BLaER1 (cell line): ENCODE results near the gene QARS1.

Experiments used
- H3K27ac ChIP-seq: shearing (Covaris generic); formaldehyde crosslinking; 2 replicates; pipeline ENCODE4 v1.8.1; 2022
- H3K27me3 ChIP-seq: shearing (Covaris generic); formaldehyde crosslinking; 2 replicates; pipeline ENCODE4 v1.8.1; 2022
- H3K36me3 ChIP-seq: shearing (Covaris generic); formaldehyde crosslinking; 2 replicates; pipeline ENCODE4 v1.8.1; 2022
- H3K4me1 ChIP-seq: shearing (Covaris generic); formaldehyde crosslinking; 2 replicates; pipeline ENCODE4 v1.8.1; 2022
- H3K4me2 ChIP-seq: shearing (Covaris generic); formaldehyde crosslinking; 2 replicates; pipeline ENCODE4 v1.8.1; 2022
- H3K4me3 ChIP-seq: shearing (Covaris generic); formaldehyde crosslinking; 2 replicates; pipeline ENCODE4 v1.8.1; 2022
- H3K9ac ChIP-seq: shearing (Covaris generic); formaldehyde crosslinking; 2 replicates; pipeline ENCODE4 v1.8.1; 2022
- H3K9me3 ChIP-seq: shearing (Covaris generic); formaldehyde crosslinking; 2 replicates; pipeline ENCODE4 v1.8.1; 2022
- H4K20me1 ChIP-seq: shearing (Covaris generic); formaldehyde crosslinking; 2 replicates; pipeline ENCODE4 v1.8.1; 2022
- Cebpa-rat ChIP-seq: shearing (Covaris generic); IDR thresholded peaks from 2 replicates; pipeline ENCODE4 v1.8.1; 2022

QARS1 gene

GRCh38 chr3:49104427-49105291, at the start of gene QARS1:
TSS of gene QARS1 (minus strand) at chr3:49104757. CDS start at chr3:49104733, 24 bp downstream.
- Histone ChIP-seq H3K27ac (peak within 1 kb of the TSS; percentile 92), H3K9me3 (no peaks in the 10 kb centered on the region), H3K4me2 (peak within 1 kb of the TSS; percentile 99), H3K4me3 (peak within 1 kb of the TSS; percentile 84), H3K36me3 (peaks cover 78% of the 10 kb centered on the region), H3K27me3 (no peaks in the 10 kb centered on the region), H3K9ac (peak within 1 kb of the TSS; percentile 94), H4K20me1 (no peaks in the 10 kb centered on the region), H3K4me1 (peaks cover 32% of the 10 kb centered on the region)
- TF ChIP-seq Cebpa-rat: no peak

DNA sequence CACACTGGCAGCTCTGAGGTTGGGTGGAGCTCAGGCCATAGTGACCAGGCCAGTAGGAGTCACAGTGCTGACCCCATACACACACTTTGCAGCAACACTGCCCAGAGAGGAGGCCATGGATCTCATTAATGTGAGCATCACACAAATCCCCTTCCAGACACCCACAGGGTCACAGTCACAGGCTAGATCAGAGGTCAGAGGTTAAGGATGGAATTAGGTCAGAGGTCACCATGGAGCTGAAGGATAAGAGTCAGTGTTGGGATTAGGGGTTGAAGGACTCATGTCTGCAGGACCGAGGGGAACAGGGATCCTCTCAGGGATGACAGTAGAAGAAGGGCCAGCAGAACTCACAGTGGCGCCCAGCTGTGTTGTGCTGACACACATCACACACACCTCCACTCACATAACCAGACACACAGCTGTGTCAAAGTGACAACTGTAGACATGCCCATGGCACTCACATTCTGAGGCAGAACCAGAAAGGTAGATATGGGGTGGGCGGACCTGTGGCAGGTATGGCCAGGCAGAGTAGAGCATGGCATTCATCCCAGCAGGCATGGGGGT, 48.9 kb upstream of the QARS1 start:
- H4K20me1 ChIP-seq: 0 out of 2 replicates have a peak, but pooled peaks cover 2% of the 10 kb centered on the region
- peaks cover 2% of the 10 kb centered on the region for H3K4me1 ChIP-seq
- H3K4me2 ChIP-seq: no peak overlapping the region
- H3K36me3 ChIP-seq: no peaks in the 10 kb centered on the region
- H3K9me3 ChIP-seq: no peaks in the 10 kb centered on the region
- no peak overlapping the region for H3K9ac ChIP-seq
- no peaks in the 10 kb centered on the region for H3K27me3 ChIP-seq
- no peak overlapping the region for H3K27ac ChIP-seq
- TF ChIP-seq Cebpa-rat: no peak
- no peak overlapping the region for H3K4me3 ChIP-seq

GRCh38 chr3:49151610-49152009, 47.1 kb upstream of the QARS1 start:
- Histone ChIP-seq H3K36me3 (no peaks in the 10 kb centered on the region), H3K4me1 (peaks cover 6% of the 10 kb centered on the region), H3K27me3 (no peaks in the 10 kb centered on the region), H3K9me3 (no peaks in the 10 kb centered on the region), H3K4me3 (no peak overlapping the region), H3K4me2 (no peak overlapping the region), H3K9ac (no peak overlapping the region), H3K27ac (no peak overlapping the region), H4K20me1 (no peaks in the 10 kb centered on the region)
- TF ChIP-seq Cebpa-rat: no peak

DNA sequence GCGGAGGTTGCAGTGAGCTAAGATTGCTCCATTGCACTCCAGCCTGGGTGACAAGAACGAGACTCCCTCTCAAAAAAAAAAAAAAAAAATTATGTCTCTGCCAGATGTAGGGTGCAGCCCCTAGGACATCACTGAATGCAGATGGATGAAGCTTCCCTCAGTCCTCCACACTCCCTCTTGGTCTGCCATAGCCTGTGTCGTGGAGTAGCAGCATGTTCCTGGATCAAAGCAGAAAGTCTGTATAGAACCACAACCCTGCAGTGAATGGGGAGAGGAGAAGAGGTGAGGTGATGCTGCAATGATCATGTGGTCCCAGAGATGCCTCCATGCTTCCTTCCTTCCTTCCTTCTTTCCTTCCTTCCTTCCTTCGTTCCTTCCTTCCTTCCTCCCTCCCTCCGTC, 43.6 kb upstream of the QARS1 start:
- Histone ChIP-seq H3K4me3 (no peak overlapping the region), H3K4me2 (no peak overlapping the region), H4K20me1 (no peaks in the 10 kb centered on the region), H3K9me3 (peaks cover 8% of the 10 kb centered on the region; the same call in 1 of the 2 replicates), H3K36me3 (no peaks in the 10 kb centered on the region), H3K27ac (no peak overlapping the region), H3K27me3 (no peaks in the 10 kb centered on the region), H3K9ac (no peak overlapping the region), H3K4me1 (peaks cover 6% of the 10 kb centered on the region)
- TF ChIP-seq Cebpa-rat: no peak

- H3K4me3 ChIP-seq: no peak overlapping the region
- H3K4me2 ChIP-seq: no peak overlapping the region
- no peak for TF ChIP-seq Cebpa-rat
- peaks cover 31% of the 10 kb centered on the region for H3K9me3 ChIP-seq
- H3K27ac ChIP-seq: no peak overlapping the region
- H3K9ac ChIP-seq: no peak overlapping the region
- H4K20me1 ChIP-seq: no peaks in the 10 kb centered on the region
- H3K36me3 ChIP-seq: no peaks in the 10 kb centered on the region
- H3K27me3 ChIP-seq: no peaks in the 10 kb centered on the region
- no peaks in the 10 kb centered on the region for H3K4me1 ChIP-seq
Measured at GRCh38 chr3:49140080-49140479, 35.5 kb upstream of the QARS1 start.

DNA sequence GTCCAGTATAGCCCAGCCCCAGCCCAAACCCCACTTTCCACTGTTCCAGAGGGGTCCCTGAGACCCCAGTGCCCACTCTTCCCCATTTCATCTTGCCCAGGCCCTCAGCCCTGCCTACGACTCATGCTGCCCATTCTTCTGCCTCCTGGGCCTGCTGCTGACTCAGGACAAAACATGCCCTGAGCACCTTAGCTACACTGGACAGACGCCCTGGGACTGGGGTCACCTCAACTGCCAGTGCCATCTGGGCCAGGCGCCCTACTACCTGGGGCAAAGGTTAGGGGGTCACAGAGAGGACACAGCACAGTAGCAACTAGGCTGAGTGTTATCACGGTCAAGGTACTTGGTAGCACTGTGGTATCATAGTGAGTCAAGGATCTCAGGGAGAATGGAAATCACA, 30.9 kb upstream of the QARS1 start:
- Histone ChIP-seq H4K20me1 (no peaks in the 10 kb centered on the region), H3K4me3 (no peak overlapping the region), H3K4me1 (0 out of 2 replicates have a peak, but pooled peaks cover 3% of the 10 kb centered on the region), H3K36me3 (no peaks in the 10 kb centered on the region), H3K27ac (no peak overlapping the region), H3K27me3 (no peaks in the 10 kb centered on the region), H3K9ac (no peak overlapping the region), H3K9me3 (no peaks in the 10 kb centered on the region), H3K4me2 (no peak overlapping the region)
- TF ChIP-seq Cebpa-rat: no peak

- no peaks in the 10 kb centered on the region for H4K20me1 ChIP-seq
- H3K4me3 ChIP-seq: no peak overlapping the region
- TF ChIP-seq Cebpa-rat: no peak
- H3K27ac ChIP-seq: no peak overlapping the region
- H3K9me3 ChIP-seq: no peaks in the 10 kb centered on the region
- H3K4me2 ChIP-seq: no peak overlapping the region
- H3K4me1 ChIP-seq: 0 out of 2 replicates have a peak, but pooled peaks cover 3% of the 10 kb centered on the region
- no peaks in the 10 kb centered on the region for H3K36me3 ChIP-seq
- H3K27me3 ChIP-seq: no peaks in the 10 kb centered on the region
- H3K9ac ChIP-seq: no peak overlapping the region
Measured at GRCh38 chr3:49134471-49135265, 30.1 kb upstream of the QARS1 start.

GRCh38 chr3:49133226-49133951, 28.8 kb upstream of the QARS1 start:
- Histone ChIP-seq H4K20me1 (no peaks in the 10 kb centered on the region), H3K4me3 (no peak overlapping the region), H3K27me3 (no peaks in the 10 kb centered on the region), H3K27ac (no peak overlapping the region), H3K4me2 (peak overlapping the region; percentile 57), H3K9me3 (no peaks in the 10 kb centered on the region), H3K9ac (no peak overlapping the region), H3K4me1 (peaks cover 11% of the 10 kb centered on the region; the same call in 1 of the 2 replicates), H3K36me3 (no peaks in the 10 kb centered on the region)
- TF ChIP-seq Cebpa-rat: no peak
